Measurements from ENCODE around the gene SNX1.

The SNX1 gene

GRCh38 chr15:64185146-64185911 lies 89.5 kb downstream of the SNX1 start:
- DNase-seq = no peak
- intact Hi-C loops (cut with DNase I) = no loop called here

GRCh38 chr15:64187396-64188191 lies 91.8 kb downstream of the SNX1 start:
- no peak for DNase-seq
- intact Hi-C loops (cut with DNase I) = no loop called here

All from head of caudate nucleus (tissue), 42 donors.